HG03108 (cell line): Measurements from ENCODE around the gene MPL.

Experiments
- ATAC-seq: cut with Tn5 transposase; IDR thresholded peaks from one replicate; pipeline ENCODE4 v1.9.1; 2021; ENCODE audit warnings: moderate library complexity; ENCODE audit not compliant: unreplicated experiment

Gene MPL

GRCh38 chr1:43337588-43337987 lies at the start of gene MPL:
Gene MPL, plus strand, starts transcription at chr1:43337818. Its CDS starts 31 bp downstream, at chr1:43337849.
- ATAC-seq: no peak

- ATAC-seq: no peak
Observed at GRCh38 chr1:43288058-43288784, 49.4 kb upstream of the MPL start.

GRCh38 chr1:43288785-43289706 lies 48.6 kb upstream of the MPL start:
- no peak for ATAC-seq

GRCh38 chr1:43292216-43292615 lies 45.4 kb upstream of the MPL start:
- no peak for ATAC-seq

GRCh38 chr1:43292679-43293078 lies 44.9 kb upstream of the MPL start:
- no peak for ATAC-seq

- no peak for ATAC-seq
Observed at GRCh38 chr1:43293176-43293575, 44.4 kb upstream of the MPL start.

- ATAC-seq: no peak
Observed at GRCh38 chr1:43293896-43294760, 43.5 kb upstream of the MPL start.

- ATAC-seq: no peak
Observed at GRCh38 chr1:43294761-43295160, 42.9 kb upstream of the MPL start.

- no peak for ATAC-seq
Observed at GRCh38 chr1:43296207-43296606, 41.4 kb upstream of the MPL start.

GRCh38 chr1:43298055-43298454 lies 39.6 kb upstream of the MPL start:
- no peak for ATAC-seq

- ATAC-seq: no peak
Observed at GRCh38 chr1:43299101-43299500, 38.5 kb upstream of the MPL start.

GRCh38 chr1:43300378-43301094 lies 37.1 kb upstream of the MPL start, which contains the start of gene TIE1:
Gene TIE1, plus strand, starts transcription at chr1:43300982. Its CDS starts 90 bp downstream, at chr1:43301072.
- no peak for ATAC-seq

- no peak for ATAC-seq
Observed at GRCh38 chr1:43302201-43302600, 35.4 kb upstream of the MPL start.

GRCh38 chr1:43302721-43303470 lies 34.7 kb upstream of the MPL start:
- no peak for ATAC-seq

- no peak for ATAC-seq
Observed at GRCh38 chr1:43303471-43304313, 33.9 kb upstream of the MPL start.

GRCh38 chr1:43304314-43304681 lies 33.3 kb upstream of the MPL start:
- ATAC-seq: no peak

- ATAC-seq: no peak
Observed at GRCh38 chr1:43304771-43305300, 32.8 kb upstream of the MPL start.

- ATAC-seq: no peak
Observed at GRCh38 chr1:43305461-43305860, 32.2 kb upstream of the MPL start.
